HEK293 (cell line): Measurements from ENCODE around the gene SAG.

ENCODE experiments used
- ATF2 ChIP-seq: fragments of 450-650 bp; formaldehyde crosslinking; IDR thresholded peaks from 2 replicates; pipeline ENCODE4 v1.5.1; 2016; ENCODE audit warnings: missing biosample characterization, missing genetic modification characterization, low read depth
- GFI1B ChIP-seq: fragments of 450-650 bp; formaldehyde crosslinking; IDR thresholded peaks from 2 replicates; pipeline ENCODE4 v1.5.1; 2016; ENCODE audit warnings: missing biosample characterization, missing genetic modification characterization
- KLF1 ChIP-seq: fragments of 450-650 bp; formaldehyde crosslinking; IDR thresholded peaks from 2 replicates; pipeline ENCODE4 v1.5.1; 2016; ENCODE audit warnings: missing biosample characterization, missing genetic modification characterization
- KLF10 ChIP-seq: fragments of 450-650 bp; IDR thresholded peaks from 2 replicates; pipeline ENCODE4 v1.5.1; 2018; ENCODE audit warnings: missing biosample characterization, mild to moderate bottlenecking, missing genetic modification characterization
- MYNN ChIP-seq: fragments of 450-650 bp; formaldehyde crosslinking; IDR thresholded peaks from 2 replicates; pipeline ENCODE4 v1.5.1; 2016; ENCODE audit warnings: missing biosample characterization, missing genetic modification characterization, borderline replicate concordance
- OSR2 ChIP-seq: fragments of 450-650 bp; formaldehyde crosslinking; IDR thresholded peaks from 2 replicates; pipeline ENCODE4 v1.5.1; 2016; ENCODE audit warnings: missing biosample characterization, missing genetic modification characterization
- PBX3 ChIP-seq: sonication (generic); formaldehyde crosslinking; IDR thresholded peaks from 2 replicates; pipeline ENCODE4 v1.8.1; 2022; ENCODE audit warnings: mild to moderate bottlenecking, moderate library complexity, missing genetic modification reagents
- PRDM2 ChIP-seq: fragments of 450-650 bp; formaldehyde crosslinking; IDR thresholded peaks from 2 replicates; pipeline ENCODE4 v1.5.1; 2016; ENCODE audit warnings: missing biosample characterization, missing genetic modification characterization, borderline replicate concordance
- RBAK ChIP-seq: fragments of 450-650 bp; formaldehyde crosslinking; IDR thresholded peaks from 2 replicates; pipeline ENCODE4 v1.5.1; 2016; ENCODE audit warnings: missing biosample characterization, missing genetic modification characterization
- TSHZ1 ChIP-seq: fragments of 450-650 bp; formaldehyde crosslinking; IDR thresholded peaks from 2 replicates; pipeline ENCODE4 v1.5.1; 2016; ENCODE audit warnings: missing biosample characterization, missing genetic modification characterization, borderline replicate concordance
- YY2 ChIP-seq: fragments of 450-650 bp; formaldehyde crosslinking; IDR thresholded peaks from 2 replicates; pipeline ENCODE4 v1.5.1; 2016; ENCODE audit warnings: missing biosample characterization, missing genetic modification characterization
- ZBTB10 ChIP-seq: fragments of 450-650 bp; formaldehyde crosslinking; IDR thresholded peaks from 2 replicates; pipeline ENCODE4 v1.5.1; 2016; ENCODE audit warnings: missing biosample characterization, missing genetic modification characterization
- ZBTB21 ChIP-seq: fragments of 450-650 bp; formaldehyde crosslinking; IDR thresholded peaks from 2 replicates; pipeline ENCODE4 v1.5.1; 2017; ENCODE audit warnings: missing biosample characterization, missing genetic modification characterization
- ZFHX2 ChIP-seq: fragments of 450-650 bp; formaldehyde crosslinking; conservative IDR thresholded peaks from 2 replicates; pipeline ENCODE4 v1.5.1; 2016; ENCODE audit warnings: missing biosample characterization, missing genetic modification characterization
- ZNF211 ChIP-seq: fragments of 450-650 bp; formaldehyde crosslinking; IDR thresholded peaks from 2 replicates; pipeline ENCODE4 v1.5.1; 2016; ENCODE audit warnings: low read depth, missing biosample characterization, missing genetic modification characterization
- ZNF221 ChIP-seq: fragments of 450-650 bp; formaldehyde crosslinking; IDR thresholded peaks from 2 replicates; pipeline ENCODE4 v1.5.1; 2017; ENCODE audit warnings: missing biosample characterization, missing genetic modification characterization, borderline replicate concordance
- ZNF248 ChIP-seq: fragments of 450-650 bp; formaldehyde crosslinking; IDR thresholded peaks from 2 replicates; pipeline ENCODE4 v1.5.1; 2017; ENCODE audit warnings: missing biosample characterization, missing genetic modification characterization
- ZNF366 ChIP-seq: fragments of 450-650 bp; formaldehyde crosslinking; conservative IDR thresholded peaks from 2 replicates; pipeline ENCODE4 v1.5.1; 2016; ENCODE audit warnings: missing biosample characterization, missing genetic modification characterization
- ZNF426 ChIP-seq: fragments of 450-650 bp; formaldehyde crosslinking; IDR thresholded peaks from 2 replicates; pipeline ENCODE4 v1.5.1; 2017; ENCODE audit warnings: missing biosample characterization, missing genetic modification characterization, mild to moderate bottlenecking, inconsistent platforms, moderate library complexity
- ZNF548 ChIP-seq: fragments of 450-650 bp; formaldehyde crosslinking; IDR thresholded peaks from 2 replicates; pipeline ENCODE4 v1.5.1; 2016; ENCODE audit warnings: missing biosample characterization, missing genetic modification characterization
- ZNF558 ChIP-seq: fragments of 450-650 bp; formaldehyde crosslinking; IDR thresholded peaks from 2 replicates; pipeline ENCODE4 v1.5.1; 2016; ENCODE audit warnings: missing biosample characterization, missing genetic modification characterization
- ZNF560 ChIP-seq: fragments of 450-650 bp; formaldehyde crosslinking; IDR thresholded peaks from 2 replicates; pipeline ENCODE4 v1.5.1; 2017; ENCODE audit warnings: missing biosample characterization, missing genetic modification characterization, borderline replicate concordance
- ZNF580 ChIP-seq: fragments of 450-650 bp; formaldehyde crosslinking; IDR thresholded peaks from 2 replicates; pipeline ENCODE4 v1.5.1; 2016; ENCODE audit warnings: missing biosample characterization, missing genetic modification characterization
- ZNF585B ChIP-seq: fragments of 450-650 bp; formaldehyde crosslinking; IDR thresholded peaks from 2 replicates; pipeline ENCODE4 v1.5.1; 2016; ENCODE audit warnings: missing biosample characterization, missing genetic modification characterization
- ZNF624 ChIP-seq: fragments of 450-650 bp; formaldehyde crosslinking; IDR thresholded peaks from 2 replicates; pipeline ENCODE4 v1.5.1; 2017; ENCODE audit warnings: missing biosample characterization, missing genetic modification characterization
- ZNF791 ChIP-seq: fragments of 450-650 bp; formaldehyde crosslinking; IDR thresholded peaks from 2 replicates; pipeline ENCODE4 v1.5.1; 2016; ENCODE audit warnings: missing biosample characterization, missing genetic modification characterization
- ZSCAN23 ChIP-seq: fragments of 450-650 bp; formaldehyde crosslinking; IDR thresholded peaks from 2 replicates; pipeline ENCODE4 v1.5.1; 2016; ENCODE audit warnings: missing biosample characterization, missing genetic modification characterization

SAG gene

GRCh38 chr2:233350708-233351107 is 43.1 kb downstream of the SAG start (continued):
- TF ChIP-seq ZNF585B (tag by site-specific recombination) (no peak), PBX3 (CRISPR knock-in tag) (no peak), KLF10 (no peak), ZBTB10 (no peak), KLF1 (tag by site-specific recombination) (no peak), ZNF426 (tag by site-specific recombination) (no peak), PRDM2 (tag by site-specific recombination) (no peak), ZNF791 (no peak), ZSCAN23 (no peak), ZNF248 (tag by site-specific recombination) (no peak), ZNF366 (tag by site-specific recombination) (peak; percentile 65), ZNF560 (tag by site-specific recombination) (no peak), GFI1B (tag by site-specific recombination) (no peak), YY2 (tag by site-specific recombination) (no peak), ZNF580 (no peak), RBAK (tag by site-specific recombination) (no peak), ZBTB21 (tag by site-specific recombination) (no peak), ZNF548 (tag by site-specific recombination) (no peak), ZNF558 (no peak), ATF2 (tag by site-specific recombination) (no peak), ZFHX2 (tag by site-specific recombination) (no peak), OSR2 (tag by site-specific recombination) (peak; percentile 41), ZNF221 (tag by site-specific recombination) (no peak), ZNF211 (tag by site-specific recombination) (no peak), TSHZ1 (tag by site-specific recombination) (peak; percentile 63; the same call in 1 of the 2 replicates), ZNF624 (tag by site-specific recombination) (no peak), MYNN (tag by site-specific recombination) (no peak)
